Fibroblast of villous mesenchyme (primary cell): ENCODE data around the gene IL15. TPM values are rescaled to one million over a fixed set of nuclear protein-coding genes. Genes with fewer than 3 reads are reported as not detected.

Experiments used
- DNase-seq: peaks from one replicate; pipeline ENCODE4 v3.0.0-alpha.2; 2010; ENCODE audit warnings: low read depth
- H3K4me3 ChIP-seq: 2 replicates; pipeline ENCODE4 v1.5.1; 2011; ENCODE audit warnings: low read depth, mild to moderate bottlenecking, low read length
- CTCF ChIP-seq: IDR thresholded peaks from 2 replicates; pipeline ENCODE4 v1.5.1; 2012; ENCODE audit warnings: low read depth, mild to moderate bottlenecking, low read length; ENCODE audit not compliant: insufficient read depth
- total RNA-seq: library from RNA; depleted of rRNA; stranded (reverse); fragments of >200 nt; gene quantifications from 2 replicates; pipeline ENCODE4 v1.2.3, GENCODE V29; 2012

Gene IL15
- total RNA-seq, 1 donor = 9.5 TPM

GRCh38 chr4:141645611-141646340, 9.4 kb downstream of the IL15 start:
- no peak overlapping the region for H3K4me3 ChIP-seq
- peak; percentile 53 for DNase-seq
- TF ChIP-seq CTCF = no peak

DNA sequence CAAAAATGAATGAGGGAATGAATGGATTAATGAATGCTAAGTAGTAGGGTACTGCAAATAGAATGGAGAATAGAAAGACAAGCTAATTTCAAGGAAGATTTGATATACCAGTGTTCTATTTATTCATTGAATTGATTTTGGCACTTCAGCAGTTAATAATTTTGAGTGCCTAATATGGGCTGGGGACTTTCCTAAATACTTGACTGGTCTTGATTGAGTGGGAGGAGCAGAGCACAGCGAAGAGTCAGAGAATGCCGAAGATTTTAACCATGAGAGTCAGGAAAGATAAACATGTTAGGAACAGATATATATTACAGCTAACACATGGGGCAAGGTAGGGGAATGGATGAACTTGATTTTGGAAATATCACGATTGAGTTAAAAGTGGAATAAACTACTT, 10.6 kb downstream of the IL15 start:
- TF ChIP-seq CTCF = no peak
- H3K4me3 ChIP-seq = no peak overlapping the region
- no peak for DNase-seq

- no peak for TF ChIP-seq CTCF
- no peak overlapping the region for H3K4me3 ChIP-seq
- DNase-seq = no peak
Measured at GRCh38 chr4:141647966-141648365, 11.6 kb downstream of the IL15 start.

- no peak for TF ChIP-seq CTCF
- DNase-seq = peak; percentile 86
- H3K4me3 ChIP-seq = no peak overlapping the region
Measured at GRCh38 chr4:141652161-141652778, 15.9 kb downstream of the IL15 start.

GRCh38 chr4:141654098-141654497, 17.7 kb downstream of the IL15 start:
- H3K4me3 ChIP-seq = no peak overlapping the region
- TF ChIP-seq CTCF = peak; percentile 59
- DNase-seq = no peak

GRCh38 chr4:141656031-141656430, 19.6 kb downstream of the IL15 start:
- DNase-seq = no peak
- no peak for TF ChIP-seq CTCF
- H3K4me3 ChIP-seq = no peak overlapping the region
